K562 (cell line): ENCODE results near the gene ARHGEF16. TPM values are rescaled to one million over a fixed set of nuclear protein-coding genes. Genes with fewer than 3 reads are reported as not detected.

ENCODE experiments used
- ATAC-seq: fragments of 200-7000 bp; cut with Tn5 transposase; 3 replicates; pipeline ENCODE4 v1.9.1; 2020; ENCODE audit warnings: moderate library complexity
- BruUV-seq: library from RNA; stranded (reverse); fragments of 400-500 nt; replicated peaks from 2 replicates; lab custom pipeline; 2021; lab: Mats Ljungman, UMichigan
- CTCF ChIA-PET: fragments of 300-600 bp; formaldehyde crosslinking; extraction: SDS; loops from one replicate; lab custom pipeline; 2021; ENCODE audit warnings: low intra/inter-chr PET ratio; lab: Yijun Ruan, JAX
- POLR2A ChIA-PET: fragments of 300-600, 350-650 bp; sonication (Branson Sonifier 250); formaldehyde crosslinking; extraction: SDS; loops from one replicate; lab custom pipeline; 2021; ENCODE audit warnings: antibody characterized with exemption, inconsistent platforms; lab: Yijun Ruan, JAX
- DNase-seq, 4 experiments: peaks; one replicate each; pipeline versions ENCODE4 v3.0.0 to v3.0.0-alpha.2; 2011 to 2018; ENCODE audit warnings: low spot score in 3 of 4, mixed read lengths in 3 of 4; ENCODE audit errors: extremely low read depth in 1 of 4
- FAIRE-seq: peaks from 2 replicates; lab custom pipeline; 2011; peaks lifted over from hg19 to GRCh38; lab: Jason Lieb, UNC
- H2AFZ ChIP-seq: 2 replicates; pipeline ENCODE4 v1.6.0; 2011; ENCODE audit warnings: low read depth, low read length, control low read depth, inconsistent platforms
- H3K27ac ChIP-seq: fragments of 200-600 bp; 3 replicates; pipeline ENCODE4 v1.8.0; 2011; ENCODE audit warnings: low read depth, mild to moderate bottlenecking, control low read depth, inconsistent platforms, low read length, moderate library complexity, mixed read lengths; ENCODE audit errors: extremely low read depth
- H3K27me3 ChIP-seq, 2 experiments: fragments of 300-600 bp in 1 of 2; 2 replicates in 1 of 2; 3 replicates in 1 of 2; pipeline versions ENCODE4 v1.6.0 to v1.8.0; 2011; ENCODE audit warnings: inconsistent platforms in 2 of 2, low read length in 2 of 2, mild to moderate bottlenecking in 1 of 2, mixed read lengths in 1 of 2, moderate library complexity in 1 of 2; ENCODE audit not compliant: control insufficient read depth in 2 of 2, insufficient read depth in 2 of 2
- H3K36me3 ChIP-seq: fragments of 300-600 bp; 3 replicates; pipeline ENCODE4 v1.8.0; 2011; ENCODE audit warnings: mild to moderate bottlenecking, low read length, inconsistent platforms; ENCODE audit not compliant: control insufficient read depth, insufficient read depth
- H3K4me1 ChIP-seq, 2 experiments: fragments of 200-600 bp in 1 of 2; replicated peaks in 1 of 2; 2 replicates in 1 of 2; 3 replicates in 1 of 2; pipeline versions ENCODE4 v1.5.1 to v1.8.0; 2011; ENCODE audit warnings: inconsistent platforms in 2 of 2, low read length in 2 of 2, mild to moderate bottlenecking in 1 of 2, mixed read lengths in 1 of 2, moderate library complexity in 1 of 2; ENCODE audit not compliant: control insufficient read depth in 2 of 2, insufficient read depth in 2 of 2
- H3K4me2 ChIP-seq: 2 replicates; pipeline ENCODE4 v1.6.1; 2011; ENCODE audit warnings: low read length, control low read depth, inconsistent platforms, mixed read lengths; ENCODE audit not compliant: insufficient read depth
- H3K4me3 ChIP-seq: fragments of 200-600 bp; sonication (generic), shearing (Covaris generic); 2 replicates; pipeline ENCODE4 v1.5.1; 2016; ENCODE audit warnings: control low read depth, inconsistent platforms
- H3K79me2 ChIP-seq: fragments of 200-600 bp; 3 replicates; pipeline ENCODE4 v1.8.0; 2011; ENCODE audit warnings: low read length, inconsistent platforms; ENCODE audit not compliant: control insufficient read depth, insufficient read depth
- H3K9ac ChIP-seq, 2 experiments: 2 replicates each; pipeline versions ENCODE4 v1.6.0 to v1.6.1; 2011; ENCODE audit warnings: low read depth in 2 of 2, low read length in 2 of 2, control low read depth in 1 of 2, inconsistent platforms in 1 of 2, mild to moderate bottlenecking in 1 of 2, mixed read lengths in 1 of 2; ENCODE audit not compliant: insufficient read depth in 1 of 2
- H3K9me1 ChIP-seq: one replicate; pipeline ENCODE4 v1.6.0; 2011; ENCODE audit warnings: inconsistent platforms, mild to moderate bottlenecking, low read length, moderate library complexity; ENCODE audit not compliant: control insufficient read depth, insufficient read depth
- H3K9me3 ChIP-seq: replicated peaks from 2 replicates; pipeline ENCODE4 v1.5.1; 2011; ENCODE audit warnings: low read depth, low read length, inconsistent platforms; ENCODE audit not compliant: control insufficient read depth, insufficient read depth
- H4K20me1 ChIP-seq: replicated peaks from 2 replicates; pipeline ENCODE4 v1.6.1; 2011; ENCODE audit warnings: low read length, inconsistent platforms, mixed read lengths; ENCODE audit not compliant: control insufficient read depth, insufficient read depth
- BCOR ChIP-seq: fragments of 450-650 bp; IDR thresholded peaks from 2 replicates; pipeline ENCODE4 v1.6.1; 2016
- CBFB ChIP-seq: sonication (generic); formaldehyde crosslinking; IDR thresholded peaks from 2 replicates; pipeline ENCODE4 v1.4.0; 2020; ENCODE audit warnings: mild to moderate bottlenecking, missing genetic modification reagents
- CC2D1A ChIP-seq: fragments of 450-650 bp; IDR thresholded peaks from 2 replicates; pipeline ENCODE4 v1.6.1; 2017; ENCODE audit warnings: mild to moderate bottlenecking
- CREB3 ChIP-seq: fragments of 450-650 bp; conservative IDR thresholded peaks from 2 replicates; pipeline ENCODE4 v1.6.1; 2016; ENCODE audit warnings: missing genetic modification characterization, low read depth, mild to moderate bottlenecking, missing compliant biosample characterization, moderate library complexity
- CREB3L1 ChIP-seq: fragments of 450-650 bp; IDR thresholded peaks from 2 replicates; pipeline ENCODE4 v1.6.1; 2014; ENCODE audit warnings: low read depth, mild to moderate bottlenecking, moderate library complexity, borderline replicate concordance
- CREM ChIP-seq: IDR thresholded peaks from 2 replicates; pipeline ENCODE4 v1.6.1; 2014; ENCODE audit warnings: antibody characterized with exemption, low read depth
- EP400 ChIP-seq: fragments of 450-650 bp; IDR thresholded peaks from 2 replicates; pipeline ENCODE4 v1.6.1; 2017; ENCODE audit warnings: antibody characterized with exemption, mild to moderate bottlenecking, moderate library complexity
- HEY1 ChIP-seq: fragments of 250-450 bp; sonication (Bioruptor Pico); IDR thresholded peaks from 2 replicates; pipeline ENCODE4 v1.5.0; 2020; ENCODE audit warnings: mild to moderate bottlenecking, moderate library complexity, borderline replicate concordance
- HMGN3 ChIP-seq: IDR thresholded peaks from 2 replicates; pipeline ENCODE4 v1.6.1; 2011; ENCODE audit warnings: borderline replicate concordance, low read depth, mild to moderate bottlenecking, mixed read lengths, low read length; ENCODE audit not compliant: insufficient read length; ENCODE audit errors: extremely low read depth
- IFI16 ChIP-seq: fragments of 250-450 bp; sonication (Bioruptor Pico); IDR thresholded peaks from 2 replicates; pipeline ENCODE4 v2.1.2; 2022; ENCODE audit warnings: mild to moderate bottlenecking, inconsistent platforms
- KHSRP ChIP-seq: fragments of 450-650 bp; IDR thresholded peaks from 2 replicates; pipeline ENCODE4 v1.6.1; 2017
- POLR2AphosphoS5 ChIP-seq: IDR thresholded peaks from 2 replicates; pipeline ENCODE4 v1.6.1; 2011; ENCODE audit warnings: mild to moderate bottlenecking, low read depth, low read length, moderate library complexity; ENCODE audit not compliant: control insufficient read depth, insufficient read depth
- RNF2 ChIP-seq: sonication (generic); IDR thresholded peaks from 2 replicates; pipeline ENCODE4 v1.6.1; 2016
- RUNX1 ChIP-seq: sonication (generic); IDR thresholded peaks from 2 replicates; pipeline ENCODE4 v1.6.1; 2016; ENCODE audit warnings: antibody characterized with exemption, low read depth
- SMARCA4 ChIP-seq: fragments of 450-650 bp; IDR thresholded peaks from 2 replicates; pipeline ENCODE4 v1.6.1; 2016
- TEAD2 ChIP-seq: fragments of 450-650 bp; IDR thresholded peaks from 2 replicates; pipeline ENCODE4 v1.6.1; 2016; ENCODE audit warnings: missing genetic modification characterization, control low read depth, missing compliant biosample characterization
- THRAP3 ChIP-seq: fragments of 450-650 bp; IDR thresholded peaks from 2 replicates; pipeline ENCODE4 v1.6.1; 2016; ENCODE audit warnings: mild to moderate bottlenecking, inconsistent platforms, borderline replicate concordance
- TRIM28 ChIP-seq: fragments of 450-650 bp; IDR thresholded peaks from 2 replicates; pipeline ENCODE4 v1.6.1; 2017
- ZNF408 ChIP-seq: fragments of 250-450 bp; sonication (Bioruptor Pico); IDR thresholded peaks from 2 replicates; pipeline ENCODE4 v1.4.0; 2020; ENCODE audit warnings: low read depth, mild to moderate bottlenecking, moderate library complexity
- WGBS: fragments of 100-300 bp; shearing (Covaris generic); methylation state at CpG from one replicate; pipeline ENCODE4 v1.1.6; 2016; ENCODE audit warnings: low coverage, mixed read lengths; ENCODE audit not compliant: insufficient coverage; ENCODE audit errors: missing lambda C conversion rate; 5-methylcytosine and 5-hydroxymethylcytosine counted together
- in situ Hi-C: fragments of 300-500 bp; cut with MboI; formaldehyde crosslinking; loops from 4 replicates; pipeline ENCODE4 v1.15.0; 2018; ENCODE audit warnings: inconsistent platforms, mixed read lengths
- intact Hi-C: fragments of 100-400 bp; cut with micrococcal nuclease; formaldehyde crosslinking; loops from 2 replicates; pipeline ENCODE4 v1.14.2; 2022
- polyA plus RNA-seq, 8 experiments: library from polyadenylated mRNA; depleted of rRNA in 4 of 8; stranded (reverse) in 5 of 8; unstranded in 3 of 8; fragments of >200 nt; fragmentation: Nextera tagmentation in 2 of 8; fragmentation: Illumina TruSeq in 1 of 8; extraction: Ambion mirVana in 2 of 8; extraction: Trizol in 1 of 8; gene quantifications; 2 replicates each; pipeline versions ENCODE4 v1.2.1 to v1.2.3, GENCODE V29; 2011 to 2014; ENCODE audit warnings: inconsistent platforms in 1 of 8, missing spikeins in 1 of 8
- total RNA-seq, 7 experiments: library from RNA; depleted of rRNA in 6 of 7; stranded (reverse); fragments of >200 nt in 6 of 7; fragmentation: Illumina TruSeq in 2 of 7; extraction: Trizol in 2 of 7; gene quantifications; 2 replicates each; pipeline versions ENCODE4 v1.2.1 to v1.2.3, GENCODE V29; 2011 to 2021; ENCODE audit warnings: low replicate concordance in 1 of 7
- TF ChIP-seq, protein P1 (sequence below): IDR thresholded peaks from 2 replicates; pipeline ENCODE4 v1.6.1; 2012; ENCODE audit warnings: low read depth, low read length, improper control_type of control experiment, borderline replicate concordance

The ARHGEF16 gene
- total and polyA plus RNA-seq, 9 of the 15 experiments (the other 6 are each of a cell fraction or from before 2014, with no cell fraction given), result 0.15 to 1.2 (median 0.49) TPM; not detected in 2

GRCh38 chr1:3495776-3496745 is 41.6 kb downstream of the ARHGEF16 start:
- peaks cover 10% of the 10 kb centered on the region; the same call in 1 of the 2 replicates for H4K20me1 ChIP-seq
- H3K4me2 ChIP-seq, result no peak overlapping the region
- no peak for DNase-seq
- intact Hi-C loops, result no loop called here
- H3K36me3 ChIP-seq, result no peaks in the 10 kb centered on the region
- ChIA-PET CTCF (no interaction called here), POLR2A (no interaction called here)
- WGBS, result 5% methylated on average over 32 of the region's 36 CpGs
- H3K4me3 ChIP-seq, result no peak overlapping the region
- no peak overlapping the region for H3K27ac ChIP-seq
- H3K4me1 ChIP-seq, result peaks cover 0 to 68% of the 10 kb centered on the region in 2 experiments; a peak in 2 of 5 replicates
- no peak overlapping the region for H2AFZ ChIP-seq
- no peak for FAIRE-seq
- BruUV-seq, result no TSS peak
- ATAC-seq, result no peak
- H3K79me2 ChIP-seq, result no peaks in the 10 kb centered on the region
- TF ChIP-seq CC2D1A (no peak), IFI16 (CRISPR knock-in tag) (no peak), HMGN3 (no peak), RUNX1 (no peak), CREM (no peak), POLR2AphosphoS5 (no peak), TEAD2 (tag) (no peak), TRIM28 (no peak), ZNF408 (CRISPR knock-in tag) (no peak), THRAP3 (no peak), BCOR (no peak), CREB3 (no peak), CREB3L1 (no peak), CBFB (no peak), KHSRP (no peak), HEY1 (CRISPR knock-in tag) (no peak), RNF2 (no peak), EP400 (no peak), SMARCA4 (no peak)
- TF ChIP-seq, protein P1, sequence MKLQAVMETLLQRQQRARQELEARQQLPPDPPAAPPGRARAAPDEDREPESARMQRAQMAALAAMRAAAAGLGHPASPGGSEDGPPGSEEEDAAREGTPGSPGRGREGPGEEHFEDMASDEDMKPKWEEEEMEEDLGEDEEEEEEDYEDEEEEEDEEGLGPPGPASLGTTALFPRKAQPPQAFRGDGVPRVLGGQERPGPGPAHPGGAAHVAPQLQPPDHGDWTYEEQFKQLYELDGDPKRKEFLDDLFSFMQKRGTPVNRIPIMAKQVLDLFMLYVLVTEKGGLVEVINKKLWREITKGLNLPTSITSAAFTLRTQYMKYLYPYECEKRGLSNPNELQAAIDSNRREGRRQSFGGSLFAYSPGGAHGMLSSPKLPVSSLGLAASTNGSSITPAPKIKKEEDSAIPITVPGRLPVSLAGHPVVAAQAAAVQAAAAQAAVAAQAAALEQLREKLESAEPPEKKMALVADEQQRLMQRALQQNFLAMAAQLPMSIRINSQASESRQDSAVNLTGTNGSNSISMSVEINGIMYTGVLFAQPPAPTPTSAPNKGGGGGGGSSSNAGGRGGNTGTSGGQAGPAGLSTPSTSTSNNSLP, result no peak
- no peak overlapping the region for H3K9ac ChIP-seq
- in situ Hi-C loops, result no loop called here
- H3K9me3 ChIP-seq, result no peaks in the 10 kb centered on the region
- H3K9me1 ChIP-seq, result no peaks in the 10 kb centered on the region
- H3K27me3 ChIP-seq, result peaks cover 13 to 58% of the 10 kb centered on the region in 2 experiments; a peak in 3 of 5 replicates
